ENCODE data around the gene ARRDC4.
A peak's percentile ranks its signal among the peaks of the same experiment; 100 is the strongest.

ARRDC4 gene, protein sequence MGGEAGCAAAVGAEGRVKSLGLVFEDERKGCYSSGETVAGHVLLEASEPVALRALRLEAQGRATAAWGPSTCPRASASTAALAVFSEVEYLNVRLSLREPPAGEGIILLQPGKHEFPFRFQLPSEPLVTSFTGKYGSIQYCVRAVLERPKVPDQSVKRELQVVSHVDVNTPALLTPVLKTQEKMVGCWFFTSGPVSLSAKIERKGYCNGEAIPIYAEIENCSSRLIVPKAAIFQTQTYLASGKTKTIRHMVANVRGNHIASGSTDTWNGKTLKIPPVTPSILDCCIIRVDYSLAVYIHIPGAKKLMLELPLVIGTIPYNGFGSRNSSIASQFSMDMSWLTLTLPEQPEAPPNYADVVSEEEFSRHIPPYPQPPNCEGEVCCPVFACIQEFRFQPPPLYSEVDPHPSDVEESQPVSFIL

DNA sequence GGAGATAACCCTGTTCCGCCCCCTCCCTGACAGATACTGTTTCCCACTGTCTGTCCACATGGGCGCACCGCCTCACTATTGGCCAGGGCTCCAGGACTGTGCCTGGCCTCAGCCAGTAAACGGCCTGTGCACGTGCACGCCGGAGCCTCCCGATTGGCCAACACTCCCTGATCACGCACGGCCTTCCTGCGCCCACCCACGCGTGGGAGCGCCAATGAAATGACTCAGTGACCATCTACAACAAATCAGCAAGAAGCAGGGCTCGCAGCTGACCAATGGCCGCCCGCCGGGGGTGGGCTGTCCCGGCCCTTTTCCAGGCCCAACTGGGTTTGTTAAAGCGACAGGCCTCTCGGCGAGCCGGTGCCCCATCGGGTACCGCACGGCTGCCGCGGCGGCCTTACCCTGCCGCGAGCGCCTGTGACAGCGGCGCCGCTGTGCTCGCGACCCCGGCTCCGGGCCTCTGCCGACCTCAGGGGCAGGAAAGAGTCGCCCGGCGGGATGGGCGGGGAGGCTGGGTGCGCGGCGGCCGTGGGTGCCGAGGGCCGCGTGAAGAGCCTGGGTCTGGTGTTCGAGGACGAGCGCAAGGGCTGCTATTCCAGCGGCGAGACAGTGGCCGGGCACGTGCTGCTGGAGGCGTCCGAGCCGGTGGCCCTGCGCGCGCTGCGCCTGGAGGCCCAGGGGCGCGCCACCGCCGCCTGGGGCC, at the start of gene ARRDC4:
ARRDC4 (plus strand) TSS at position 340 of the 703 bp plus-strand sequence; CDS start at position 499, 159 bp downstream.
- peak; percentile 99 to 100 for DNase-seq

DNA sequence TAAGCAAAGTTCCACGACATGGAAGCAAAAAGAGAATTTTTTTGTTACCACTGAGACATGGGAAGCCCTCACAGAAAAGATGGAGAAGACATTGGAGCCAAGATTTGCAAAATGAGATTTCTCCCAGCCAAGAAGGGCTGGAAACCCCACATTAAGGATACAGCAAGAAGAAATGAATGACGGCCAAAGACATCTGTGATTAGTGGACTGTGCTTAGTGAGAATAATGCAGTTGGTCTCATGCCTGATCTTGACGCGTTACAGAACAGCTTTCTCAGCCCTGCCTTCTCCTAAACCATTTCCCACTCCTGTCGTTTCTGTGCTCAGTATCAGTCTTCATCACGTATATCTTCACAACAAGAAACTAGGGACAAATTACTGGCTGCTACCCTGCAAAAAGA, 45.8 kb upstream of the ARRDC4 start:
- DNase-seq = no peak

DNA sequence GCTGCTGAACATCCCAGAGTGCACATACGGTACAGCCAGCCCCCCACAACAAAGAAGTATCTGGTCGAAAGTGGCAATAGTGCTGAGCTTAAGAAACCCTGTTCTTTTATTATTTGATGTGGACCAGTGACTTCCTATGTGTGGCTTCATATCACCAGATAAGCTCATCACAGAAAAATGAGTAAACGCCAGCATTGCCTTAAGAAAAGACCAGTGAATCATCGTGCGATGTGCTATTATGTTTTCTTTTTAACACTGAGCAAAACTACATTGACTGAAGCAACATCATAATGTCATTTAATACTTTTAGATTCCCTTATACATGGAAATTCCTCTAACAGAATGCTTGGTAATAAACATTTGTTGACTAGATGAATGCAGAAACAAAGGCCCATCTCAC, 45.2 kb upstream of the ARRDC4 start:
- no peak for DNase-seq

DNA sequence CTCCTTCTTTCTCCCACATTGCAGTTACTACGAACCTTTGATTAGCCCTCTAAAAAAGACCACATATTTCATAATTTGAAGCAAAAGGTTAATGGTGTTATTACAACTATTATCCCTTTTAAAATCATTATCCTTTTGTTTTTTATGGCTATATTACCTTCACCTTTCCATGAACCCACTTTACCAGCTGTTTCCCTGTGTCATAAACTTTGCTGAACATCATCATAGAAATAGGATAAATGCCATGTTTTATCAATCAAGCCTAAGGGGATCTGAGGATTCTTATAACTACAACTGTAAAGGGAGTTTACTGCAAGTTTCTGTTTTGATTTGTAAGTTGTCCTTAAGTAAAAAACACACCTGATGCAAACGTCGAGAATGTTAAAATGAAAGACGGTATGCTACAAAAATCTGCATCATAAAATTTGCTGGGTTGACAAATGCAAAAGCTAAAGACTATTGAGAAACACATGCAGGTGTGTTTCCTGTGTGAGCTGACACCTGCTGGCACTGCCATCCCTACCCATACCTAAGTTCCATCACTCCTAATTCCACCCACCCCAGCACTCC, 39.1 kb upstream of the ARRDC4 start:
- DNase-seq = no peak

DNA sequence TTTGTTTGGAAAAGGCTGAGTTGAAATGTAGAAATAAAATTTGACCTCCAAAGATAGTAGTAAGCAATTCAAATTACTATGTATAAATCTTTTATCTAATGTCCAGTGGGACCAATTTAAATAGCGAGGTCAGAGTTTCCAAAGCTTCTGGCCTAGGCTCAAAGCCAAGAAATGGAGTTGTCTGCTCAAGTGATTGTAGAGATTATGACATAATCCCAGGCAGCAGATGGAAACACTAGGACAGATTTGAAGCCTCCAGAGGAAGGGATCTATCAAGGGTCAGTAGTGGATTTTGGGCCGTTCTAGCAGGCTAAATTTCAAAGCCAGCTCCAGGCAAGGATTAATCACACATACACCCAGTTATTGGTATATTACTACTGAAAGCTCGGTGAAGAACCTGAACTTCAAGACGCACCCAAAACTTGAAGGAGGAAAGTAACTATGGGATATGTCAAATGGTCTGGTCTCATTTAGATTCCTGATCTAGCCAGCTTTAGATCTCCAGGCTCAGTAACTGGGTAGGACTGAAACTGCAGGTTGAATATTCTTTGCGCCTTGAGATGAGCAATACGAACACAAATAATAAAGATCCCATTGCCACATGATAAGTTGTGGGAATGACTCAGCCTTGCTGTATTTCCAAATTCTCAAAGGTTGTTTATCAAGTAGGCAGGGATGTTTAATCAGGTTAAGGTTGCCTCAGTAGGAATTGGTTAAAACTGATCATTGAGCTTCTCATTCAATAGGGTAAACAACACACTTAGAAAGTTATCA, 30.9 kb upstream of the ARRDC4 start:
- DNase-seq = no peak

DNA sequence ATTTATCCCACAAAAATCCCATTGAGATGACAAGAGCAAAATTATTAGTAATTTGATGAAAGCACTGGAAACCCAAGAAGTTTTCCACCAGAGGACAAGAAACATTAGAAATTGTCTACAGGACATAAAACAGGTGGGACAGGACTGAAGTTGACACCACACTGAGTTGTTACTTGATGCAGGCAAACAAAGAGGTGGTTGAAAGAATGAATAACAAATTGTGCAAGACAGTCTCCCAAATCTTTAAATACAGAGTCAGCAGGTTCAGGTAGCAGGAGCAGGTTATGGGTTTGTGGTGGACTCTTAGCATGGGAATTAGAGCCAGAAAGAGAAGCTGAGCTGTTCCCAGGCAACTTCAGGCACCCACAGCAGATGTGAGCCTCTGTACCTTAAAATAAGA, 30.3 kb upstream of the ARRDC4 start:
- no peak for DNase-seq

DNA sequence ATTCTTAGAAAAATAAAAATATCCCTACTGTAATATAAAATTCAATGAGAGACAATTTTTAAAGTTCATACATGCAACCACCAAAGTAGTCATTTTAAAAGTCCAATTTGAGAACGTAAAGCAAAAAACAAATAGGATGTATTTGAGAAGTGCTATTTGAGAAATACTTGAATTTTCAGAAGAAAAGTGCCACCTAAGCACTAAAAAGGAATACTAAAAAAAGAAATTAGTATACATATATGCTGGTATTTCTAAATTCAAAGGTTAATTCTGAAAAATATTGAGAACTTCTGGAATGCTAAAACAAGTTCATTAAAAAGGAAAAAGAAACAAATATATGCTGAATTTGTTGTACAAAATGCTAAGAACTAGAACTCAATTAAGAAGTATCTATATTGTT, 29.2 kb upstream of the ARRDC4 start:
- no peak for DNase-seq

DNA sequence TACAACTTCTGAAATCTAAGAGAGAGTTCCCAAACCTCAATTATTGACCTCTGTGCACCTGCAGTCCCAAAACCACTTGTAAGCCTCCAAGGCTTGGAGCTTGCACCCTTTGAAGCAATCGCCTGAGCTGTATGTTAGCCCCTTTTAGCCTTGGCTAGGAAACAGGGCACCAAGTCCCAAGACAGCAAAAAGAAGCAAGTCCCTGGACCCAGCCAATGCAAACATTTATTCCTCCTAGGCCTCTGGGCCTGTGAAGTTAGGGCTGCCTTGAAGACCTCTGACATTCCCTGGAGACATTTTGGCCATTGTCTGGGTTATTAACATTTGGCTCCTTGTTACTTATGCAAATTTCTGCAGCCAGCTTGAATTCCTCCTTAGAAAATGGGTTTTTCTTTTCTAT, 26.9 kb upstream of the ARRDC4 start:
- DNase-seq = no peak

DNA sequence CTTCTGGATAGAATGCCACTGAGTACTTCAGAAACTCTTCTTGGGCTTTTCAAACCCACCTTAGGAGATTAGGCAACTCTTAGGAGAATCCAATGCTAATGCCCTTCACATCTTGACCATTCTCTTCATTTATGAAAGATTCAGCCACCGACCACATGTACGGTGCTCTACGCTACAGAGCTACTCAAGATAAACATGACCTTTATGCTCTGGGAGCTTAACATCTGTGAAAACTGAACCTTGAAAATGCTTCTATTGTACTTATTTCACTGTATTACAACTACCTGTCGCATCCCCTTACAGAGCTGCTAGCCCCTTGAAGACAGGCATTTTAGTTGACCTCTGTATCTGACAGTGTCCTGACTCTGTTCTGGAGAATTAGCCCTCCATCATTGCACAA, 19.5 kb upstream of the ARRDC4 start:
- DNase-seq = no peak

DNA sequence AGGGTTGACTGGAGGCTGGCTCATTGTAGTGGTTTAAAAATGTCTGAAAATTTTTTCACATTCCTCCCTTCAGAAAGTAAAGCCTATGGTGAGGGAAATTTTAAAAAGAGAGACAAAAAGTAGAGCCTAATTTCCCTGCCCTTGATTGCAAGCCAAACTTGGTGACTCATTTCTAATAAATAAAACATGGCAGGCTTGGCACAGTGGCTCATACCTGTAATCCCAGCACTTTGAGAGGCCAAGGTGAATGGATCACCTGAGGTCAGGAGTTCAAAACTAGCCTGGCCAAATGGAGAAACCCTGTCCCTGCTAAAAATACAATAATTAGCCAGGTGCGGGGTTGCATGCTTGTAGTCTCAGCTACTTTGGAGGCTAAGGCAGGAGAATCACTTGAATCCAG, 18.9 kb upstream of the ARRDC4 start:
- no peak for DNase-seq

DNA sequence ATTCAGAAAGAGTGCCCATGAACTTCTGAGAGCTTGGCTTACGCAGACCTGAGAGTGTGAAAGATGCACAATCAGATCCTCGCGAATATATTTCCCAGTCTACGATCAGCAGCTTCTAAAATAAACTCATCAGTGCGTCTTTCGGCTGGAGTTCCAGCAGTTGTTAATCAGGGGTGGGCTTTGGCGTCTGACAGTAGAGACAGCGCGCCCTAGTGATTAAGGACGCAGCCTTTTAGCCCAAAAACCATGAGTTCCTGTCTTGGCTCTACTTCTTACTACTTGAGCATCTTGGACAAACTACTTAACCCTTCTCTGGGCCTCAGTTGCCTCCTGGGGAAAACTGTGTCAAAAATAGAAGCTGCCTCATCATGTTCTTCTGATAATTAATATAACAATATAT, 15.8 kb upstream of the ARRDC4 start:
- DNase-seq = no peak

DNA sequence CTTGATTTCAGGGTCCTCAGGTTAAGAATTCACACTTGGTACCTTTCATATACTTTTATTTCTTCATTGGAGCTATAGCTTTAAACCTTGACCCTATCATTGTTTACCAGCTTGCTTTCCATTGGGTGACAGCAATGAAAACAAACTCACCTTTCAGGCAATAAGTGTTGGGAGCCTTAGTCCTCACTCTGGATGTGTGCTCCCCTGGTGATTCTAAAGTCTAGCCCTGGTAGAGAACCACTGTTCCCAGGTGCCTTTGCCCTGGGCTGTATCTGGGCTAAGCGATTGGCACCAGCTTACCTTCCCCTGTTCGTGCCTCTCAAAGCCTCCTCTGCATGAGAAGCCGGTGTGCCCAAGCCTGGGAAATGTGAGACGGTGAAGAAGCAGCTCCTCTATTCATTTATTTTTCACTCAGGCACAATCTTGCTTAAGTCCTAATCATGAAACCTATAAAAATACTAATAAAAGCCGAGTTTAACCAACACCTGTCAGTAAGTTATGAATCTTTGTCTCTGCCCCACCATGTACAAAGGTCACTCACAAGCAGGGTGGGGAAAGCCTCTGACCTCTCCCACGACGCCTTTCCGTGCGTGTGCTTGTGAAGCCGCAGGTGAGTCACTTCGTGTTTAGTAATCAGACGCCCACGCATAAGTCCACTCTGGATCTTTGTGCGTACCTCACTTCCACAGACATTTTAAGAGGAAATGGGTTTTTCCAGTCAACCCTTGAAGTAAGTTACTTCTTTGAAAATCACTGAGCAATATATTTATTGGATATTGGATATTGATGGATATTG, 12.8 kb upstream of the ARRDC4 start:
- DNase-seq = no peak

DNA sequence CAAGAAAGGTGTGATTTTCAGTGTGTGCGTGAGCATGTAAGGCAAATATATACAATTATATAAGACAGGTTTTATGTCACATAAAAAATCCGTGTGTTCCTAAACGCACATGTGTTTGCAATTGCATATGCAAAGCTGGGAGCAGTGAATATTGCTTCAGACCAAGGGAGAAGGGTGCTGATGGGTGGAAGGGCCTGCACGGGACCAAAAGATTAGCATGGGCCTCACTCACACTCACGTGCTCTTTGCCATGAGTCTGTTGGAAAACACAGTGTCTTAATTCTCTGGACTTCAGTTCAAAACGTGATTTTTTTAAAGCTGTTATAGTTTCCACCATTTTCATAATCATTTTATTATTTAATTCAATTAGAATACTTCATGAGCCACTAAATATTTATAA, 7.2 kb upstream of the ARRDC4 start:
- DNase-seq = no peak

DNA sequence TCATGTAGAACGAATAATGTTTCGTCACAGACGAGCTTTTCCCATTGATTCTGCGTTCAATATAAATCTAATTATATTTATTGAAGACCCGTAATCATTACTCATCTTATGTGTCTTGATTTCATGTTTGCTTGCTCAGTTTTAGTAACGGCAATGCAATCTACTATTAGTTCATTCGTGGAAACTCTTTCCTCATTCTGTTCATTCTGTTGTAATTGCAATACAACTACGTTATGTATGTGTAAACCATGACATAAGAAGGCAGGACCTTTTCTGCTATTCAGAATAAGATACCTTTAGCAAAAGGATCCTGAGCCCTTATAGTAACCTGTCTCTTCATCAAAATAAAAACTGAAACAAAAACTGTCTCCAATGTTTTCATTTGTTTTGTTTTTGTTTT, 6.8 kb upstream of the ARRDC4 start:
- no peak for DNase-seq

DNA sequence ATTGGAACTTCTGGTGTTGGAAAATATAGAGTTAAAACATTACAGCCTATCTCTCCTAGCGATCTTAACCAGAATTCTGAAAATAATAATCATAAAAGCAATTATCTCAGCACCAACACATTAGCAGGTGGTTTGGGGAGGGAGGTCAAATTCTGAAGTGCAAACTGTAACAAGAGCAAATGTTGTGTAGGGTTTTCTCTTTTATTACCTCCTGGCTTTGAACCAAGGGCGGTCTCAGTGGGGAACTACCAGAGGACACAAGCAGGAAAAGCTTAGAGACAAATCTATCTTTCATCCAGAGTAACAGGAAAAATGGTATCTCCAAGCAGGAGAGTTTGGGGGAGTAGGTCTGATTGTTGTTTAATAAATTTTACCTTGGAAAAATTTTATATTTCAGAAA, 5.5 kb upstream of the ARRDC4 start:
- DNase-seq = no peak

DNA sequence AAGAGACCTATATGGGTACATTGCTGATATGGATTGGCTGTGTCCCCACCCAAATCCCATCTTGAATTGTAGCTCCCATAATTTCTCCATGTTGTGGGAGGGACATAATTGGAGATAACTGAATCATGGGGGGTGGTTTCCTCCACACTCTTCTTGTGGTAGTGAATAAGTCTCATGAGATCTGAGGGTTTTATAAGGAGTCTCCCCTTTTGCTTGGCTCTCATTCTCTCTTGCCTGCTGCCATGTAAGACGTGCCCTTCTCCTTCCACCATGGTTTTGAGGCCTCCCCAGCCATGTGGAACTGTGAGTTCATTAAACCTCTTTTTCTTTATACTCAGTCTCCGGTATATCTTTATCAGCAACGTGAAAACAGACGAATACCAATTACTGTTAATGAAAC, 5.0 kb upstream of the ARRDC4 start:
- DNase-seq = no peak

DNA sequence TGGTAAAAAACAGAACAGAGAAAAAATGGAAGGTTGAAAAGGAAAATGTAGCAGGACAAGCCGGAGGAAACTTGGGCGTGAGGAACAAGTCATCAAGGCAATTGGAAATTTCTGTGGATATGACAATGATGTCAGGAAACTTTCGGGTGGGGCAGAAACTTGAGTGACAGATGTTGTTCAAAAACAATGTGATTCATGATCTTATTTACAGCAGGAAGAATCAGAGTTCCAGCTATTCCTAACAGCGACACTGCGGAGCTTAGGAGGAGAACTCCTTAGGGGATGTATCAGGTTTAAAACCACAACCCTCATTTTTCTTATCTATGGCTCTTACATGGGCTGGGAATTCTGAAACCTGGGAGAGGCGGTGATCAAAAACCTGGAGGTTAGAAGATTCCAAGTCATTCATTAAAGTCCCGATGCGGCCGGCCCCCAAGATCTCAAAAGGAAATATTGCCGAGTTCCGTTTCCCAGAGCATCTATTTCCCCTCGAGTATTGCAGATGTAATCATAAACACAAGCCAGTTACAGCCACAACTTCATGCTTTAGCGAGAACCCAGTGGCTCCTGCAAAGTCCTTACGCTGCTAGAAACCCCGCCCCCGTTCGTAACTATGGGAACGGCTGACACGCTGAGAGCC, 659 bp upstream of the ARRDC4 start:
- DNase-seq = no peak

DNA sequence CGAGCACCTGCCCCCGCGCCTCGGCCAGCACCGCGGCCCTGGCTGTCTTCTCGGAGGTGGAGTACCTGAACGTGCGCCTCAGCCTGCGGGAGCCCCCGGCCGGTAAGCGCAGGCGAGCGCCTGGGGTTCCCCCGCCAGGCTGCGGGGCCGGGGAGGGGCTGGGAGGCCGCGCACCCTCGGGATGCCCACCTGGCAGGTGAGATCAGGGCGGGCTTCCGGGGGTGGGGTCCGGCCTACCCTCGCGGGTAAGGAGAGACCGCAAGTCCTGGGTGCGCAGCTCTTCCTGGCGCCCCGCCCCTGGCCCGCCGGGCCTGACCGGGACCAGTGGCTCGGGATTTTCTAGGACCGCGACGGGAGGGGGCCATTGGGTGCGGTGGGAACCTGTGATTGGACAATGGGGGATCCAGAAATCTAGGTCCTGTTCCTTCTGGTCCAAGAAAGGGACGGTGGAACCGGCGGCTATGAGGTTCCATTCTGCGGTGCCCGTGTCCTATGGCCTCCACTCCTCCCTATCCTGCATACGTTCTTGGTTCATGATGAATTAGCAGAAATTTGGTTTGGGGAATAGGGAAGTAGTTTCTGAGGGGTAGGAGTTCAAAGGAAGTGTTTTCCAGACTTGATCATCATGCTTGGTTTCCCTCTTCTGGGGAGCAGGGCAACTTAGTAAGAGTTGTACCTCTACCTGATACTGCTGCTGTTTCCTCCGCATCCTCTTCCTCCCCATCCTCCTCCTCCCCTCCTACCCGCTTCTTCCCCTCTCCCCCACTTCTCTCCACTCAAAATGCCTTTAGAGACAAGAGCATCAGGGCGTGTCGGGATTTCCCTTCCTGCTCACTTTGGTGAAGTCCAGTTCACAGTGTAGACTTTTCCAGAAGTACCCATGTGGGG, 808 bp downstream of the ARRDC4 start:
- no peak for DNase-seq

DNA sequence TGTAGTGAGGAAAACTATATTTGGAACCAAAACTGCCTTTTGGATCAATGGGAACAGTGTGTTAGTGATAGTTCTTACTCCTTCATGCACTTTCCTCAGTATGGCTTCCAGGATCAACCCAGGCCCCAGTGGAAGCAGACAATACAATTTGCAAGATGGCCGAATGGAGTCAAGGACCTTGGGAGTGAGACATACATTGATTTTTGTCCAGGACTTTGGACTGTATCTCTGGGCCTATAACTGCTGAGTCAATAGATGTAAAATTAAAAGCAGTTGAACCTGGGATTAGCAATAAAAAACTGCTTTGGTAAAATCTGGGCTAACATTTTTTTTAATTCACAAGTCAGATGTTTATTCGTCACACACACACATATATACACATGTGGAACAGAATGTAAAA, 1.8 kb downstream of the ARRDC4 start:
- no peak for DNase-seq

DNA sequence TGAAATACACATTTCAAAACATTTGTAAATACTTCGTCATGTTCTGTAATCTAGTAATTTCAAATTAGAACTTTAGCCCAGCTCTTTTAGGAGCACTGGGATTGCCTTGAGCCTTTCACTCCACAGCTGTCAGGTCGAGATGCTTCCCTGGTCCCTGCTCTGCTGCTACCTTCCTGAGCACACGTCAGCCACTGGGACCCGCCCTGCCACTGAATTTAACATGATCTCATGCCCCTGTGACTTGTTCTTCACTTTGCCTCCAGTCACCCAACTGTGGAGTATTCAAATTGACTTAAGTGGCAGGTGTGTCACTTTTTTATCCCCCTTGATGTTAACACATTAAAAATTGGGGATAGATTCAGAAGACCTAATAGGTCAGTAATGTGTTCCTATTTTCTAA, 3.3 kb downstream of the ARRDC4 start:
- DNase-seq = no peak

DNA sequence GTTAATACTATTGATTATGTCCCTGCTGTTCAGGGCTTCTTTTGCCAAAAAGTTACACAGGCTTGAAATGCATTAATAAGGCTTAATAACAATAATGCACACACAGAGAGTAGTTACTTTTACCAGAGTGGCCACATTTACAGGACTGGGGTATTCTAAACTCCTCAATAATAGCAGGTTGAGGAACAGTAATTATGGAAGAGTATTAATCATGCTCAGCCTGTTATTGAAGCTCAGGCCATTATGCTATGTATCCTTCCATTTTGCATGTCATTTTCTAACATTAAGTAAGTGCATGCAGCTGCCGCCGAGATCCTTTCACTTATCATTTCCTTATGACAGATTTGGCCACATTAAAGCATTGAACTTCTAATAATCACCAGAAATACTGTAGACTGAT, 5.7 kb downstream of the ARRDC4 start:
- DNase-seq = no peak
